HL-60 (cell line): ENCODE data around the gene PTPRM.

Experiments
- CTCF ChIP-seq: IDR thresholded peaks from one replicate; pipeline ENCODE4 v1.5.1; 2011; ENCODE audit warnings: low read length, control low read depth, inconsistent platforms; ENCODE audit not compliant: insufficient read depth
- GABPA ChIP-seq: IDR thresholded peaks from 2 replicates; pipeline ENCODE4 v1.6.1; 2012; ENCODE audit warnings: low read depth
- POLR2AphosphoS5 ChIP-seq: IDR thresholded peaks from 2 replicates; pipeline ENCODE4 v1.6.1; 2012; ENCODE audit warnings: low read depth
- SPI1 ChIP-seq: IDR thresholded peaks from 2 replicates; pipeline ENCODE4 v1.6.1; 2012; ENCODE audit warnings: low read depth, mild to moderate bottlenecking, borderline replicate concordance
- TF ChIP-seq, protein P1 (sequence below): IDR thresholded peaks from 2 replicates; pipeline ENCODE4 v1.6.1; 2012; ENCODE audit warnings: low read depth; ENCODE audit not compliant: insufficient replicate concordance

DNA sequence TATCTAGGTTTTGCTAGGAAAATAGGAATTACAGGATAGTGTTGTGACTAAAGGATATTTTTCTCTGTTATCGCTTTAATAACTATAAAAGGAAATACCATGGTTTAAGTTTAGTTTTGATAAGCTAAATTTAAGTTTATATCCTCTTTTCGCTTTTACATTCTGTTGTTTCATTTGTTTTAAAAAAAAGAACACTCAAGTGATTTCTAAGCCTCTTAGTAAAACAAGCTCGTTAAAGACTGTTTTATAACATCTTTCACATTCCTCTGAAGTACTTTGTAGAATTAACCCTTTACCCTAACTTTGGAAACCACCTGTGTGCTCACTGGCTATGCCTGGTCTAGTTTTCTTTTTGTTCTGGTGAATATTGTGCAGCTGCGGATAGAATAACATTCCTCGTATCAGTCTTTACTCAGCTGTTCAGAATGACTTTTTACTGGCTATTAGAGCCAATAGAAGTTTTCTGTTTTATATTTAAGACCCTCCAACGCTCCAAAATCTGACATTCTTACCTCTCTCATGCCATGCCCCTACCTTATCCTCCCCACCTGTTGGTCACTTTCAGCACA, 183.1 kb downstream of the PTPRM start:
- TF ChIP-seq CTCF (no peak), POLR2AphosphoS5 (no peak), GABPA (no peak), SPI1 (no peak)
- TF ChIP-seq, protein P1, sequence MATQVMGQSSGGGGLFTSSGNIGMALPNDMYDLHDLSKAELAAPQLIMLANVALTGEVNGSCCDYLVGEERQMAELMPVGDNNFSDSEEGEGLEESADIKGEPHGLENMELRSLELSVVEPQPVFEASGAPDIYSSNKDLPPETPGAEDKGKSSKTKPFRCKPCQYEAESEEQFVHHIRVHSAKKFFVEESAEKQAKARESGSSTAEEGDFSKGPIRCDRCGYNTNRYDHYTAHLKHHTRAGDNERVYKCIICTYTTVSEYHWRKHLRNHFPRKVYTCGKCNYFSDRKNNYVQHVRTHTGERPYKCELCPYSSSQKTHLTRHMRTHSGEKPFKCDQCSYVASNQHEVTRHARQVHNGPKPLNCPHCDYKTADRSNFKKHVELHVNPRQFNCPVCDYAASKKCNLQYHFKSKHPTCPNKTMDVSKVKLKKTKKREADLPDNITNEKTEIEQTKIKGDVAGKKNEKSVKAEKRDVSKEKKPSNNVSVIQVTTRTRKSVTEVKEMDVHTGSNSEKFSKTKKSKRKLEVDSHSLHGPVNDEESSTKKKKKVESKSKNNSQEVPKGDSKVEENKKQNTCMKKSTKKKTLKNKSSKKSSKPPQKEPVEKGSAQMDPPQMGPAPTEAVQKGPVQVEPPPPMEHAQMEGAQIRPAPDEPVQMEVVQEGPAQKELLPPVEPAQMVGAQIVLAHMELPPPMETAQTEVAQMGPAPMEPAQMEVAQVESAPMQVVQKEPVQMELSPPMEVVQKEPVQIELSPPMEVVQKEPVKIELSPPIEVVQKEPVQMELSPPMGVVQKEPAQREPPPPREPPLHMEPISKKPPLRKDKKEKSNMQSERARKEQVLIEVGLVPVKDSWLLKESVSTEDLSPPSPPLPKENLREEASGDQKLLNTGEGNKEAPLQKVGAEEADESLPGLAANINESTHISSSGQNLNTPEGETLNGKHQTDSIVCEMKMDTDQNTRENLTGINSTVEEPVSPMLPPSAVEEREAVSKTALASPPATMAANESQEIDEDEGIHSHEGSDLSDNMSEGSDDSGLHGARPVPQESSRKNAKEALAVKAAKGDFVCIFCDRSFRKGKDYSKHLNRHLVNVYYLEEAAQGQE: no peak
